ENCODE data around the gene MRPL28. TPM values are rescaled to one million over a fixed set of nuclear protein-coding genes. Genes with fewer than 3 reads are reported as not detected.
"Not testable (repeated sequence)": the region's sequence is repeated elsewhere in the genome, so short reads cannot be mapped to it uniquely, and the experiment has no call there.

Gene MRPL28
- total and polyA plus RNA-seq, 2 experiments from 2014 or later, result 88.1 to 126 TPM

DNA sequence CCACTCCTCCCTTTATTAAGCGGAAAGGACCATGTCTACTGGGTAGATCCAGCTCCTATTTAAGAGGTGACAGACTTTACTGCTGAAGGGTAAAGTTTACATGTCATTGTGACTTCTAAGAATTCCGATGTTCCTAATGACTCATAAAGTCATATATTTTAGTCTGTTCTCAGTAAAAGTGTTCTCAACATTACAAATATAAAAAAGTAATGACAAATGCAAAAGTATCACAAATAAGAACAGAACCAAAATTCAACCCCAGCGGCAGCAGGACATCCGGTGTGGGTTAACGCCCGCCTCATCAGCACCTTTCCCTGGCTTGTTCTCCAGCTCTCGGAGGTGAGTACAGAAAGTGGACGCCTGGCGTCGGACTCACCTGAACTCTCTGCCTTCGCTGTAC is 24.6 kb downstream of the MRPL28 start:
- H3K4me2 ChIP-seq, result no peak overlapping the region
- 96% methylated on average over 11 of the region's 11 CpGs for WGBS (ENCODE audit: low lambda C conversion rate, missing lambda C conversion rate)
- H3K79me2 ChIP-seq, result peaks cover 97% of the 10 kb centered on the region
- peaks cover 4% of the 10 kb centered on the region for H3K4me1 ChIP-seq (ENCODE audit: insufficient read depth)
- H3K4me3 ChIP-seq, result no peak overlapping the region
- peaks cover 76% of the 10 kb centered on the region for H4K20me1 ChIP-seq (ENCODE audit: insufficient read depth, poor library complexity, severe bottlenecking)
- TF ChIP-seq EZH2 (IDR thresholded peaks at IDR 0.05; ENCODE audit: borderline replicate concordance) (no peak), EZH2phosphoT487 (IDR thresholded peaks at IDR 0.05; ENCODE audit: low read depth, severe bottlenecking, unreplicated experiment) (no peak)
- TF ChIP-seq, protein P1, sequence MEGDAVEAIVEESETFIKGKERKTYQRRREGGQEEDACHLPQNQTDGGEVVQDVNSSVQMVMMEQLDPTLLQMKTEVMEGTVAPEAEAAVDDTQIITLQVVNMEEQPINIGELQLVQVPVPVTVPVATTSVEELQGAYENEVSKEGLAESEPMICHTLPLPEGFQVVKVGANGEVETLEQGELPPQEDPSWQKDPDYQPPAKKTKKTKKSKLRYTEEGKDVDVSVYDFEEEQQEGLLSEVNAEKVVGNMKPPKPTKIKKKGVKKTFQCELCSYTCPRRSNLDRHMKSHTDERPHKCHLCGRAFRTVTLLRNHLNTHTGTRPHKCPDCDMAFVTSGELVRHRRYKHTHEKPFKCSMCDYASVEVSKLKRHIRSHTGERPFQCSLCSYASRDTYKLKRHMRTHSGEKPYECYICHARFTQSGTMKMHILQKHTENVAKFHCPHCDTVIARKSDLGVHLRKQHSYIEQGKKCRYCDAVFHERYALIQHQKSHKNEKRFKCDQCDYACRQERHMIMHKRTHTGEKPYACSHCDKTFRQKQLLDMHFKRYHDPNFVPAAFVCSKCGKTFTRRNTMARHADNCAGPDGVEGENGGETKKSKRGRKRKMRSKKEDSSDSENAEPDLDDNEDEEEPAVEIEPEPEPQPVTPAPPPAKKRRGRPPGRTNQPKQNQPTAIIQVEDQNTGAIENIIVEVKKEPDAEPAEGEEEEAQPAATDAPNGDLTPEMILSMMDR (IDR thresholded peaks at IDR 0.05; ENCODE audit: poor library complexity), result no peak
- no peaks in the 10 kb centered on the region for H3K27me3 ChIP-seq
- DNase-seq (ENCODE audit: low spot score), result no peak
- H3K36me3 ChIP-seq (replicated peaks; ENCODE audit: insufficient read depth, low read depth), result no peaks in the 10 kb centered on the region
- H3K27ac ChIP-seq, result no peak overlapping the region
- H3K9me2 ChIP-seq (replicated peaks; ENCODE audit: insufficient read depth), result no peaks in the 10 kb centered on the region
- no peaks in the 10 kb centered on the region for H3K9me3 ChIP-seq (ENCODE audit: low read depth)
- no peak overlapping the region for H2AFZ ChIP-seq

DNA sequence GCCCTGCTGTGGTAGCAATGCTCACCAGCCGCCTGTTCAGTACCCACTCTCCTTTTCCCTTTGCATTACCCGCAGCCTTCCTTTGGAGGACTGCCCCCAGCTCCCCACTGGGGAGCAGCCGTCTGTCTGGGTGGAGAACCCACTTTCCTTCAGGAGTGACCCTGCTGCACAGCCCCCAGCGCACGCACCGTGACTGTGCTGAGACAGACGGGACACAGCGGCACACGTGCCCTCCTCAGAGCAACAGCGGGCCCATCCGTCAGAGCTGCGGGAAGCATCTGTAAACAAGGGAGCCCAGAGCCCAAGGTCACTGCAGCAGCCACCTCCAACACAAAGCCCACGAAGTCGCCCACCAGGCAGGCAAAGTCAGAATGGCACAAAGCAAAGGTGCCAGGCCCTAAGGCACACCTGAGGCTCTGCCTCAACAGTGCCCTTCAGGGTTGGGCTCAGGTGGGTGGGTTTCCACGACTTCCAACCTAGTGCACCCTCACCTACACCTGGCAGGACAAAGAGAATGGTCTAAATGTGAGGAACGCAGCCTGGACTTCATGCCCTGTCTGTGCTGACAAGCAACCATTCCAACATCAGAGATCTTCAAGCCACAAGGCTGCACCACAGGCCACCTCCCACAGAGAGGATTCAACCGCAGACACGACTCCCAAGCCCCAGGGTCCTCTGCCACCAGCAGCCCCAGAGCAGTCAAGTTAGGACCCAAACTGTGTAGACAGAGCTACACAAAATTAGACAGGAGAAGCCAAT is 27.7 kb downstream of the MRPL28 start:
- Histone ChIP-seq H3K9me3 (ENCODE audit: low read depth) (no peaks in the 10 kb centered on the region), H3K4me1 (ENCODE audit: insufficient read depth) (no peaks in the 10 kb centered on the region), H3K27me3 (no peaks in the 10 kb centered on the region), H3K36me3 (replicated peaks; ENCODE audit: insufficient read depth, low read depth) (no peaks in the 10 kb centered on the region), H3K27ac (no peak overlapping the region), H3K9me2 (replicated peaks; ENCODE audit: insufficient read depth) (no peaks in the 10 kb centered on the region), H3K4me3 (no peak overlapping the region), H4K20me1 (ENCODE audit: insufficient read depth, poor library complexity, severe bottlenecking) (peaks cover 65% of the 10 kb centered on the region), H3K4me2 (no peak overlapping the region), H3K79me2 (peaks cover 97% of the 10 kb centered on the region), H2AFZ (no peak overlapping the region)
- no peak for TF ChIP-seq EZH2 (IDR thresholded peaks at IDR 0.05; ENCODE audit: borderline replicate concordance)
- TF ChIP-seq, protein P1 (IDR thresholded peaks at IDR 0.05; ENCODE audit: poor library complexity), result no peak
- no peak for TF ChIP-seq EZH2phosphoT487 (IDR thresholded peaks at IDR 0.05; ENCODE audit: low read depth, severe bottlenecking, unreplicated experiment)
- no peak for DNase-seq (ENCODE audit: low spot score)
- WGBS (ENCODE audit: low lambda C conversion rate, missing lambda C conversion rate), result 97% methylated on average over 18 of the region's 18 CpGs

DNA sequence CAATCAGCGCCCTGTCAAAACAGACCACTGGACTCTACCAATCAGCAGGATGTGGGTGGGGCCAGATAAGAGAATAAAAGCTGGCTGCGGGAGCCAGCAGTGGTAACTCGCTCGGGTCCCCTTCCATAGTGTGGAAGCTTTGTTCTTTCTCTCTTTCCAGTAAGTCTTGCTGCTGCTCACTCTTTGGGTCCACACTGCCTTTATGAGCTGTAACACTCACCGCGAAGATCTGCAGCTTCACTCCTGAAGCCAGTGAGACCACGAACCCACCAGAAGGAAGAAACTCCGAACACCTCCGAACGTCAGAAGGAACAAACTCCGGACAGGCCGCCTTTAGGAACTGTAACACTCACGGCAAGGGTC is 28.4 kb downstream of the MRPL28 start:
- not testable (repeated sequence) for H3K36me3 ChIP-seq (replicated peaks; ENCODE audit: insufficient read depth, low read depth); H3K27ac ChIP-seq; H3K4me2 ChIP-seq; H3K9me2 ChIP-seq (replicated peaks; ENCODE audit: insufficient read depth); H2AFZ ChIP-seq; H3K4me3 ChIP-seq; H3K27me3 ChIP-seq; H3K9me3 ChIP-seq (ENCODE audit: low read depth); DNase-seq (ENCODE audit: low spot score); H3K4me1 ChIP-seq (ENCODE audit: insufficient read depth)
- Histone ChIP-seq H3K79me2 (peaks cover 97% of the 10 kb centered on the region), H4K20me1 (ENCODE audit: insufficient read depth, poor library complexity, severe bottlenecking) (peaks cover 66% of the 10 kb centered on the region)
- 98% methylated on average over 13 of the region's 13 CpGs for WGBS (ENCODE audit: low lambda C conversion rate, missing lambda C conversion rate)

DNA sequence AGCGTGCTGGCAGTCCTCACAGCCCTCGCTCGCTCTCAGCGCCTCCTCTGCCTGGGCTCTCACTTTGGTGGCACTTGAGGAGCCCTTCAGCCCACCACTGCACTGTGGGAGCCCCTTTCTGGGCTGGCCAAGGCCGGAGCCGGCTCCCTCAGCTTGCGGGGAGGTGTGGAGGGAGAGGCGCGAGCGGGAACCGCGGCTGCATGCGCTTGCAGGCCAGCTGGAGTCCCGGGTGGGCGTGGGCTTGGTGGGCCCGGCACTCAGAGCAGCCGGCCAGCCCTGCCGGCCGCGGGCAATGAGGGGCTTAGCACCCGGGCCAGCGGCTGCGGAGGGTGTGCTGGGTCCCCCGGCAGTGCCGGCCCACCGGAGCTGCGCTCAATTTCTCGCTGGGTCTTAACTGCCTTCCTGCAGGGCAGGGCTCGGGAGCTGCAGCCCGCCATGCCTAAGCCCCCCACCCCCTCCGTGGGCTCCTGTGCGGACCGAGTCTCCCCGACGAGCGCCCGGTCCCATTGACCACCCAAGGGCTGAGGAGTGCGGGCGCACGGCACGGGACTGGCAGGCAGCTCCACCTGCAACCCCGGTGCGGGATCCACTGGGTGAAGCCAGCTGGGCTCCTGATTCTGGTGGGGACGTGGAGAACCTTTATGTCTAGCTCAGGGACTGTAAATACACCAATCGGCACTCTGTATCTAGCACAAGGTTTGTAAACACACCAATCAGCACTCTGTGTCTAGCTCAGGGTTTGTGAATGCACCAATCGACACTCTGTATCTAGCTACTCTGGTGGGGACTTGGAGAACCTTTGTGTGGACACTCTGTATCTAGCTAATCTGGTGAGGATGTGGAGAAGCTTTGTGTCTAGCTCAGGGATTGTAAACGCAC is 29.0 kb downstream of the MRPL28 start:
- Histone ChIP-seq H3K79me2 (peaks cover 97% of the 10 kb centered on the region), H4K20me1 (ENCODE audit: insufficient read depth, poor library complexity, severe bottlenecking) (peaks cover 62% of the 10 kb centered on the region)
- H3K9me2 ChIP-seq (replicated peaks; ENCODE audit: insufficient read depth); H3K4me3 ChIP-seq; H3K9me3 ChIP-seq (ENCODE audit: low read depth); DNase-seq (ENCODE audit: low spot score); H3K36me3 ChIP-seq (replicated peaks; ENCODE audit: insufficient read depth, low read depth); H3K27ac ChIP-seq; H3K4me1 ChIP-seq (ENCODE audit: insufficient read depth); H3K4me2 ChIP-seq; H3K27me3 ChIP-seq; H2AFZ ChIP-seq: not testable (repeated sequence)
- WGBS (ENCODE audit: low lambda C conversion rate, missing lambda C conversion rate), result 95% methylated on average over 25 of the region's 47 CpGs

All from hepatocyte (in vitro differentiated cells).